BJ (cell line): Measurements from ENCODE around the gene MYO5C. TPM values are rescaled to one million over a fixed set of nuclear protein-coding genes. Genes with fewer than 3 reads are reported as not detected.
"Not testable (repeated sequence)": the region's sequence is repeated elsewhere in the genome, so short reads cannot be mapped to it uniquely, and the experiment has no call there.

Experiments
- CTCF ChIA-PET: fragments of 350-600 bp; formaldehyde crosslinking; extraction: SDS; loops from one replicate; lab custom pipeline; 2021; ENCODE audit warnings: antibody characterized with exemption, inconsistent platforms; lab: Yijun Ruan, JAX
- POLR2A ChIA-PET: fragments of 300-600 bp; sonication (Branson Sonifier 250); formaldehyde crosslinking; extraction: SDS; loops from one replicate; lab custom pipeline; 2021; ENCODE audit warnings: antibody characterized with exemption; lab: Charles Lee
- DNase-seq: peaks from one replicate; pipeline ENCODE4 v3.0.0-alpha.2; 2011; ENCODE audit warnings: low read depth
- H3K27me3 ChIP-seq: 2 replicates; pipeline ENCODE4 v1.6.0; 2011; ENCODE audit warnings: low read length; ENCODE audit not compliant: control insufficient read depth, insufficient read depth
- H3K36me3 ChIP-seq: 2 replicates; pipeline ENCODE4 v1.5.1; 2011; ENCODE audit warnings: low read length; ENCODE audit not compliant: control insufficient read depth, insufficient read depth
- H3K4me3 ChIP-seq: 2 replicates; pipeline ENCODE4 v1.5.1; 2011; ENCODE audit warnings: low read depth, mild to moderate bottlenecking, control low read depth, low read length
- polyA plus RNA-seq: library from polyadenylated mRNA; depleted of rRNA; stranded (reverse); fragments of >200 nt; gene quantifications from 2 replicates; pipeline ENCODE4 v1.2.3, GENCODE V29; 2011
- TF ChIP-seq, protein P1 (sequence below): IDR thresholded peaks from 2 replicates; pipeline ENCODE4 v1.5.1; 2011; ENCODE audit warnings: low read depth, mild to moderate bottlenecking, control low read depth, inconsistent platforms, low read length, moderate library complexity; ENCODE audit not compliant: insufficient read depth

The MYO5C gene
- polyA plus RNA-seq, 1 experiment = 0.13 TPM

DNA sequence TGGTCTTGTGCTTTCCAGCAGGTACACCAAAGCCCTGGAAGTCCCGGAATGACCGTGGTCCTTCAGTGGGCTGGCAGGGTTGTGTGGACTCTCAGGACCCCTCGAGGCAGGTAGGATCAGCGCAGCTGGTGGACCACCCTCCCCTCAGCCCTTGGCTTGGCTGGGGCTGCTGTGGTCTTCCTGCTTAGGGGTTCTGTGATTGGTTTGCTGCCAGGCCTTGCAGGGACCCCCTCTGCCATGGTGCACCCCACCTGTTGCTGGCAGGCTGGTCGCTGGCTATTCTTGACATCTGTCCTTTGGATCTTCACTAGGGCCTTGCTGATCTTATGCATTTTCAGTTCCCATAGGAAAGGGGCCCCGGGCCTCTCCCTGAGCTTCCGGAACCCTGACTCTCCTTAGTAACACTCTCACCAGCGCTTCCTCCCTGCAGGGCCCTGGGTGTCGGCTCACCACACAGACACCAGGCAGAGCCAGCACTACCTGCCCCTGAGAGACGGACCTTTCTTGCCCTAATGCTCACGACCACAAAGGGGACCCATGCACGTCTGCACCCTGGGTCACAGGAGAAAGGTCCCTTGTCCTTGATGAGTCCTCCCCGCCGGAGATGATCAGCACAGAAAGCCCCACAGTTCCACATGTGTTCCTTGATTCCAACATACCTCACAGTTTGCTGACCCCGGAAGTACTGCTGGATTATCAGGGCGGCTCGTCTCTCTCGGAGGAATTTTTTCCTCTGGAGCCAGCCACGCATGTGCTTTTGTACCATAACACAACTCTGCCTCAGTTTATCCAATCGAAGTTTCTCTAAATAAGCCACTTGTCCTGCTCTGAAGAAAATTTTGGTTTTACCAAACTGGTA, 51.7 kb downstream of the MYO5C start:
- no peak for DNase-seq
- H3K27me3 ChIP-seq = peaks cover 5% of the 10 kb centered on the region
- ChIA-PET POLR2A (no interaction called here), CTCF (interaction anchor here (0.7 to 1.0 kb wide), 2 partner anchors 13 to 17 kb away, joined by 3 read pairs; no protein-coding TSS in a partner anchor)
- TF ChIP-seq, protein P1, sequence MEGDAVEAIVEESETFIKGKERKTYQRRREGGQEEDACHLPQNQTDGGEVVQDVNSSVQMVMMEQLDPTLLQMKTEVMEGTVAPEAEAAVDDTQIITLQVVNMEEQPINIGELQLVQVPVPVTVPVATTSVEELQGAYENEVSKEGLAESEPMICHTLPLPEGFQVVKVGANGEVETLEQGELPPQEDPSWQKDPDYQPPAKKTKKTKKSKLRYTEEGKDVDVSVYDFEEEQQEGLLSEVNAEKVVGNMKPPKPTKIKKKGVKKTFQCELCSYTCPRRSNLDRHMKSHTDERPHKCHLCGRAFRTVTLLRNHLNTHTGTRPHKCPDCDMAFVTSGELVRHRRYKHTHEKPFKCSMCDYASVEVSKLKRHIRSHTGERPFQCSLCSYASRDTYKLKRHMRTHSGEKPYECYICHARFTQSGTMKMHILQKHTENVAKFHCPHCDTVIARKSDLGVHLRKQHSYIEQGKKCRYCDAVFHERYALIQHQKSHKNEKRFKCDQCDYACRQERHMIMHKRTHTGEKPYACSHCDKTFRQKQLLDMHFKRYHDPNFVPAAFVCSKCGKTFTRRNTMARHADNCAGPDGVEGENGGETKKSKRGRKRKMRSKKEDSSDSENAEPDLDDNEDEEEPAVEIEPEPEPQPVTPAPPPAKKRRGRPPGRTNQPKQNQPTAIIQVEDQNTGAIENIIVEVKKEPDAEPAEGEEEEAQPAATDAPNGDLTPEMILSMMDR = no peak
- no peak overlapping the region for H3K4me3 ChIP-seq
- H3K36me3 ChIP-seq = no peaks in the 10 kb centered on the region

DNA sequence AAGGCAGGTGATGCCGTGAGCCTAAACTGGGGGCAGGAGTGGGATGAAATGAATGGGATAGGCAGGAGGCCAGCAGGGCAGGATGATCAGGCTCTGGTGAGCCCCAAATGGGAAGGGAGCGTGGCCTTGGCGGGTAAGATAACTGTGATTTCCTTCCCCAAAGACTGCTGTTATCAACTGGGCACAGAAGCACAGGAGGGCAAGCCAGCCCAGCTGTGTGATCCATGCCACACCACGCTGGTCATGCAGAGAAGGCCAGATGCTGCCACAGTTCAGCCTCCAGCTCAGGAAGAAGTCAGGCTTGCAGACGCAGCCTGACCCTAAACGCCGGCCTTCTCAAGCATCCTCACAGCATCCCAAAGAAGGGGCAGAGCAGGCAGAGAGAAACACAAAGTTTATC, 52.3 kb downstream of the MYO5C start:
- H3K27me3 ChIP-seq = peaks cover 4% of the 10 kb centered on the region
- ChIA-PET POLR2A (no interaction called here), CTCF (interaction anchor here (0.7 kb wide), 1 partner anchor 16 kb away, joined by 3 read pairs; no protein-coding TSS in a partner anchor)
- no peaks in the 10 kb centered on the region for H3K36me3 ChIP-seq
- TF ChIP-seq, protein P1 = no peak
- H3K4me3 ChIP-seq = no peak overlapping the region
- DNase-seq = no peak

DNA sequence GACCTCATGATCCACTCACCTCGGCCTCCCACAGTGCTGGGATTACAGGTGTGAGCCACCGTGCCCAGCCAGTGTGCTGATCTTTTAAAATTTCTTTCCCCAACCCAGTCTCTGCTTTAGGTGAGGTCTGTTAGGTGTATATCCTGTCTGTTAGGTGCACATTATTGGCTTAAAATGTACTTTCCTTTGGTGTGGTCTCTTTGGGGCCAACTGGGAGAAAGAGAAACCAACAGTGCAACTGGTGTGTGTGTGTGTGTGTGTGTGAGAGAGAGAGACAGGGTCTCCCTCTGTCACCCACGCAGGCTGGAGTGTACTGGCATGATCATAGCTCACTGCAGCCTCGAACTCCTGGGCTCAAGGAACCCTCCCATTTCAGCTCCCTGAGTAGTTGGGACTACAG, 54.1 kb downstream of the MYO5C start:
- no peaks in the 10 kb centered on the region for H3K36me3 ChIP-seq
- no peak overlapping the region for H3K4me3 ChIP-seq
- TF ChIP-seq, protein P1 = no peak
- CTCF ChIA-PET = interaction anchor here (1.0 to 1.1 kb wide), 2 partner anchors 14 to 494 kb away, joined by 3 to 6 read pairs; no protein-coding TSS in a partner anchor
- H3K27me3 ChIP-seq = peaks cover 4% of the 10 kb centered on the region
- POLR2A ChIA-PET = interaction anchor here (0.5 kb wide), 1 partner anchor 146 kb away, joined by 3 read pairs; no protein-coding TSS in a partner anchor
- no peak for DNase-seq

DNA sequence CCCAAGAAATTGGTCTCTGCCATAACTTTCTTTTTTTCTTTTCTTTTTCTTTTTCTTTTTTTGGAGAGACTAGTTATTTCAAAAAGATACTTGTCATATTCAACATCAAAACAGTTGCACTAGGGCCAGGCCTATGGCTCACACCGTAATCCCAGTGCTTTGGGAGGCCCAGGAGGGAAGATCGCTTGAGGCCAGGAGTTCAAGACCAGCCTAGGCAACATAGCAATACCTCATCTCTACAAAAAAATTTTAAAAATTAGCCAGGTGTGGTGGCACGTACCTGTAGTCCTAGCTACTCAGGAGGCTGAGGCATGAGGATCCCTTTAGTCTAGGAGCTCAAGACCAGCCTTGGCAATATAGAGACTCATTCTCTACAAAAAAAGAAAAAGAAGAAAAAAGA, 55.4 kb downstream of the MYO5C start:
- Histone ChIP-seq H3K27me3 (peaks cover 4% of the 10 kb centered on the region), H3K36me3 (no peaks in the 10 kb centered on the region), H3K4me3 (no peak overlapping the region)
- ChIA-PET POLR2A (no interaction called here), CTCF (interaction anchor here (1.0 to 1.4 kb wide), 4 partner anchors 13 to 495 kb away, joined by 3 to 6 read pairs (median 3); no protein-coding TSS in a partner anchor)
- TF ChIP-seq, protein P1 = no peak
- no peak for DNase-seq

DNA sequence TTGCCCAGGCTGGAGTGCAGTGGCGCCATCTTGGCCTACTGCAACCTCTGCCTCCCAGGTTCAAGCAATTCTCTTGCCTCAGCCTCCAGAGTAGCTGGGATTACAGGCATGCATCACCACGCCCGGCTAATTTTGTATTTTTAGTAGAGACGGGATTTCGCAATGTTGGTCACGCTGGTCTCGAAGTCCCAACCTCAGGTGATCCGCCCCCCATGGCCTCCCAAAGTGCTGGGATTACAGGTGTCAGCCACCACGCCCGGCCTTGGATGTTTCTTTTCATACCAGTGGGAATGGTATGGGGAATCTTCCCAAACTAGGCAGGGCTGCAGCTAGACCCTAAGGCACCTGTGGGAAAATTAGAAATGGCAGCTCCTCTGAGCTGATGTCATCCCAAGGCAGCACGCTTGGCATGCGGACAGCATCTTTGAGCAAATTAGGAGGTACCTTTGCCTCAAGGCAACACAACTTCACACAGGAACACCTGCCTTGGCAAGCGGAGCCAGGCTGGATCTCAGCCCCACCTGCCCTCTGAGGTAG, 56.5 kb downstream of the MYO5C start:
- DNase-seq, H3K4me3 ChIP-seq, H3K36me3 ChIP-seq, POLR2A ChIA-PET, H3K27me3 ChIP-seq: not testable (repeated sequence)
- CTCF ChIA-PET = interaction anchor here (1.1 to 1.2 kb wide), 2 partner anchors 12 kb away, joined by 5 to 6 read pairs; no protein-coding TSS in a partner anchor
